NCI-H187 treated with DMSO at 0.1 percent for 48 hours (cell line): ENCODE results near the gene CYTIP.
"Not testable (repeated sequence)": the region's sequence is repeated elsewhere in the genome, so short reads cannot be mapped to it uniquely, and the experiment has no call there.

Experiments used
- DNase-seq: peaks from one replicate; lab custom pipeline; 2025; lab: John Stamatoyannopoulos, UW

CYTIP gene

GRCh38 chr2:157368508-157368907 is 75.4 kb downstream of the CYTIP start:
- not testable (repeated sequence) for DNase-seq

- DNase-seq = no peak
Measured at GRCh38 chr2:157367704-157368103, 76.2 kb downstream of the CYTIP start.
